H9 (cell line): ENCODE measurements around the gene MORC1. TPM values are rescaled to one million over a fixed set of nuclear protein-coding genes. Genes with fewer than 3 reads are reported as not detected.

Experiments
- DNase-seq: peaks from one replicate; pipeline ENCODE4 v3.0.0-alpha.2; 2017
- H2AFZ ChIP-seq: one replicate; pipeline ENCODE4 v1.6.1; 2013; ENCODE audit warnings: mild to moderate bottlenecking, low read length, control low read depth, moderate library complexity
- H2AK5ac ChIP-seq: 2 replicates; pipeline ENCODE4 v1.6.1; 2013; ENCODE audit warnings: low read length, control low read depth, mixed read lengths; ENCODE audit not compliant: insufficient read length
- H2BK120ac ChIP-seq: one replicate; pipeline ENCODE4 v1.6.1; 2013; ENCODE audit warnings: low read depth, mild to moderate bottlenecking, low read length, control low read depth, inconsistent platforms; ENCODE audit not compliant: poor library complexity, severe bottlenecking
- H2BK12ac ChIP-seq: 2 replicates; pipeline ENCODE4 v1.6.1; 2013; ENCODE audit warnings: low read length, control low read depth, mixed read lengths, low read depth; ENCODE audit not compliant: insufficient read length
- H2BK15ac ChIP-seq: 2 replicates; pipeline ENCODE4 v1.6.1; 2013; ENCODE audit warnings: low read depth, low read length, control low read depth
- H2BK20ac ChIP-seq: one replicate; pipeline ENCODE4 v1.6.1; 2013; ENCODE audit warnings: low read depth, mild to moderate bottlenecking, low read length, control low read depth, inconsistent platforms; ENCODE audit not compliant: poor library complexity, severe bottlenecking
- H2BK5ac ChIP-seq: 2 replicates; pipeline ENCODE4 v1.6.1; 2013; ENCODE audit warnings: low read length, control low read depth, mixed read lengths; ENCODE audit not compliant: insufficient read length
- H3K14ac ChIP-seq: 2 replicates; pipeline ENCODE4 v1.6.1; 2013; ENCODE audit warnings: low read length, control low read depth; ENCODE audit not compliant: insufficient read depth
- H3K18ac ChIP-seq: 2 replicates; pipeline ENCODE4 v1.6.1; 2013; ENCODE audit warnings: low read depth, mild to moderate bottlenecking, mixed read lengths, low read length, control low read depth; ENCODE audit not compliant: insufficient read length
- H3K23ac ChIP-seq: 2 replicates; pipeline ENCODE4 v1.6.1; 2013; ENCODE audit warnings: low read length, control low read depth, mixed read lengths, low read depth; ENCODE audit not compliant: insufficient read length
- H3K23me2 ChIP-seq: 2 replicates; pipeline ENCODE4 v1.6.1; 2013; ENCODE audit warnings: low read depth, mild to moderate bottlenecking, mixed read lengths, low read length, control low read depth; ENCODE audit not compliant: insufficient read length, poor library complexity, severe bottlenecking
- H3K27ac ChIP-seq: 2 replicates; pipeline ENCODE4 v1.5.1; 2013; ENCODE audit warnings: low read length, control low read depth, mixed read lengths, low read depth; ENCODE audit not compliant: insufficient read length
- H3K27me3 ChIP-seq: 2 replicates; pipeline ENCODE4 v1.6.1; 2013; ENCODE audit warnings: low read length, control low read depth, inconsistent platforms; ENCODE audit not compliant: insufficient read depth
- H3K4ac ChIP-seq: 2 replicates; pipeline ENCODE4 v1.6.1; 2013; ENCODE audit warnings: low read depth, mild to moderate bottlenecking, control low read depth, inconsistent platforms, low read length, moderate library complexity
- H3K4me1 ChIP-seq: 2 replicates; pipeline ENCODE4 v1.6.1; 2013; ENCODE audit warnings: low read length, control low read depth, inconsistent platforms; ENCODE audit not compliant: insufficient read depth
- H3K4me2 ChIP-seq: 2 replicates; pipeline ENCODE4 v1.6.1; 2013; ENCODE audit warnings: low read length, control low read depth, mixed read lengths; ENCODE audit not compliant: insufficient read length, insufficient read depth
- H3K56ac ChIP-seq: 2 replicates; pipeline ENCODE4 v1.6.1; 2013; ENCODE audit warnings: low read depth, mild to moderate bottlenecking, mixed read lengths, low read length, control low read depth; ENCODE audit not compliant: insufficient read length
- H3K79me1 ChIP-seq: 2 replicates; pipeline ENCODE4 v1.6.1; 2013; ENCODE audit warnings: low read depth, mild to moderate bottlenecking, moderate library complexity, low read length, control low read depth, inconsistent platforms; ENCODE audit not compliant: insufficient read depth, poor library complexity, severe bottlenecking
- H3K79me2 ChIP-seq: 2 replicates; pipeline ENCODE4 v1.6.1; 2013; ENCODE audit warnings: low read length, control low read depth, inconsistent platforms; ENCODE audit not compliant: insufficient read depth
- H3K9ac ChIP-seq: 2 replicates; pipeline ENCODE4 v1.6.1; 2013; ENCODE audit warnings: low read length, control low read depth, mixed read lengths; ENCODE audit not compliant: insufficient read length; ENCODE audit errors: extremely low read depth
- H3K9me3 ChIP-seq: one replicate; pipeline ENCODE4 v1.6.1; 2013; ENCODE audit warnings: low read depth, low read length, inconsistent platforms; ENCODE audit not compliant: control insufficient read depth
- H3T11ph ChIP-seq: one replicate; pipeline ENCODE4 v1.6.1; 2013; ENCODE audit warnings: mild to moderate bottlenecking, low read length, control low read depth, inconsistent platforms
- H4K20me1 ChIP-seq: one replicate; pipeline ENCODE4 v1.6.1; 2013; ENCODE audit not compliant: control insufficient read depth, insufficient read length, insufficient read depth
- H4K5ac ChIP-seq: 2 replicates; pipeline ENCODE4 v1.6.1; 2013; ENCODE audit warnings: low read depth, mild to moderate bottlenecking, mixed read lengths, low read length, control low read depth; ENCODE audit not compliant: insufficient read length
- H4K8ac ChIP-seq: replicated peaks from 2 replicates; pipeline ENCODE4 v1.6.1; 2013; ENCODE audit warnings: low read length, control low read depth, mixed read lengths, low read depth; ENCODE audit not compliant: insufficient read length
- H4K91ac ChIP-seq: 2 replicates; pipeline ENCODE4 v1.6.1; 2013; ENCODE audit warnings: low read depth, mild to moderate bottlenecking, moderate library complexity, mixed read lengths, low read length, control low read depth; ENCODE audit not compliant: insufficient read length
- H3K27ac Mint-ChIP-seq, 3 experiments: 2 replicates in 2 of 3; 3 replicates in 1 of 3; pipeline ENCODE4 v1.8.0; 2020 to 2021; ENCODE audit warnings: mixed read lengths in 3 of 3, mild to moderate bottlenecking in 1 of 3, moderate library complexity in 1 of 3
- H3K27me3 Mint-ChIP-seq: 2 replicates; pipeline ENCODE4 v1.8.0; 2021; ENCODE audit warnings: low read depth, mild to moderate bottlenecking, moderate library complexity, mixed read lengths
- H3K36me3 Mint-ChIP-seq, 3 experiments: 2 replicates in 2 of 3; 3 replicates in 1 of 3; pipeline ENCODE4 v1.8.0; 2020 to 2021; ENCODE audit warnings: low read depth in 3 of 3, mixed read lengths in 3 of 3; ENCODE audit not compliant: insufficient read depth in 1 of 3
- H3K4me1 Mint-ChIP-seq, 2 experiments: 2 replicates each; pipeline ENCODE4 v1.8.0; 2020; ENCODE audit warnings: mixed read lengths in 2 of 2
- H3K4me3 Mint-ChIP-seq, 2 experiments: 2 replicates in 1 of 2; 3 replicates in 1 of 2; pipeline ENCODE4 v1.8.0; 2020 to 2021; ENCODE audit warnings: mild to moderate bottlenecking in 2 of 2, mixed read lengths in 2 of 2, moderate library complexity in 1 of 2
- H3K9me3 Mint-ChIP-seq, 2 experiments: 2 replicates in 1 of 2; 3 replicates in 1 of 2; pipeline ENCODE4 v1.8.0; 2020; ENCODE audit warnings: mild to moderate bottlenecking in 2 of 2, mixed read lengths in 2 of 2, moderate library complexity in 1 of 2
- WGBS: extraction: QIAGEN DNeasy Blood & Tissue Kit; methylation state at CpG from one replicate; pipeline ENCODE4 v1.1.7; 2013; ENCODE audit warnings: missing lambda C conversion rate, low lambda C conversion rate, mixed read lengths; ENCODE audit not compliant: insufficient read length; ENCODE audit errors: extremely low coverage; 5-methylcytosine and 5-hydroxymethylcytosine counted together
- total RNA-seq: library from RNA; stranded (reverse); gene quantifications from 2 replicates; pipeline ENCODE4 v1.2.1, GENCODE V29; 2021
- TF ChIP-seq, protein P1 (sequence below): fragments of 200-600 bp; sonication (generic); conservative IDR thresholded peaks from 3 replicates; pipeline ENCODE4 v1.8.0; 2021; ENCODE audit warnings: antibody characterized with exemption, mild to moderate bottlenecking

Gene MORC1
- total RNA-seq, 1 experiment from 2014 or later = not detected

DNA sequence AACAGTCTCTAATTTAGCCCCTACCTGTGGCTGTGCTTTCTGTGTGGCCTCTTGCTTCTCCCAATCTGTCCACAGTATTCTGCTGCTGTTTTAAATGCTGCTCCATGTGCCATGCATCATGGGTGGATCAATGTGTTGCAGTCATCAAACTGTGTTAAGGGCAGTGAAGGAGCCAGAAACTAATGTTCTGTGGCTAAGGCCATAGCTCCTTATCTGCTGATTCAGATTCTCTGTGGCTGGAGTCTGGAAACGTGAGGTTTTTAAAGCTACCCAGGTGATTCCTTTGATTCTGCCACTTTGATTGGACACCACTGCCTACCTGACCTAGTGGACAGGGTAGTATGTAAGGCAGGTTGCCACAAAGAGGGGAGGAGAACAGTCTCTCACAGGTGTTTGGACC is 44.8 kb downstream of the MORC1 start:
- Histone ChIP-seq H2BK5ac (no peak overlapping the region), H3K79me2 (no peaks in the 10 kb centered on the region), H4K5ac (no peak overlapping the region), H3K23ac (no peak overlapping the region), H3K4me1 (no peaks in the 10 kb centered on the region), H2BK12ac (no peak overlapping the region), H3K14ac (no peak overlapping the region), H3K4me2 (no peak overlapping the region), H2BK20ac (no peak overlapping the region), H3T11ph (no peak overlapping the region), H2BK15ac (no peak overlapping the region), H4K8ac (no peak overlapping the region), H3K23me2 (no peaks in the 10 kb centered on the region), H3K27me3 (no peaks in the 10 kb centered on the region), H2BK120ac (no peak overlapping the region), H3K4ac (no peak overlapping the region), H3K79me1 (no peaks in the 10 kb centered on the region), H2AFZ (no peak overlapping the region), H3K27ac (no peak overlapping the region), H3K9ac (no peak overlapping the region), H4K91ac (no peak overlapping the region), H2AK5ac (no peak overlapping the region), H3K18ac (no peak overlapping the region), H3K9me3 (no peaks in the 10 kb centered on the region), H4K20me1 (no peaks in the 10 kb centered on the region), H3K56ac (no peak overlapping the region)
- Mint-ChIP-seq H3K9me3 (peaks cover 0 to 8% of the 10 kb centered on the region in 2 experiments; a peak in 1 of 5 replicates), H3K4me3 (no peak overlapping the region), H3K4me1 (peaks cover 3 to 9% of the 10 kb centered on the region in 2 experiments; a peak in 3 of 4 replicates), H3K36me3 (no peaks in the 10 kb centered on the region), H3K27ac (no peak overlapping the region), H3K27me3 (no peaks in the 10 kb centered on the region)
- TF ChIP-seq, protein P1, sequence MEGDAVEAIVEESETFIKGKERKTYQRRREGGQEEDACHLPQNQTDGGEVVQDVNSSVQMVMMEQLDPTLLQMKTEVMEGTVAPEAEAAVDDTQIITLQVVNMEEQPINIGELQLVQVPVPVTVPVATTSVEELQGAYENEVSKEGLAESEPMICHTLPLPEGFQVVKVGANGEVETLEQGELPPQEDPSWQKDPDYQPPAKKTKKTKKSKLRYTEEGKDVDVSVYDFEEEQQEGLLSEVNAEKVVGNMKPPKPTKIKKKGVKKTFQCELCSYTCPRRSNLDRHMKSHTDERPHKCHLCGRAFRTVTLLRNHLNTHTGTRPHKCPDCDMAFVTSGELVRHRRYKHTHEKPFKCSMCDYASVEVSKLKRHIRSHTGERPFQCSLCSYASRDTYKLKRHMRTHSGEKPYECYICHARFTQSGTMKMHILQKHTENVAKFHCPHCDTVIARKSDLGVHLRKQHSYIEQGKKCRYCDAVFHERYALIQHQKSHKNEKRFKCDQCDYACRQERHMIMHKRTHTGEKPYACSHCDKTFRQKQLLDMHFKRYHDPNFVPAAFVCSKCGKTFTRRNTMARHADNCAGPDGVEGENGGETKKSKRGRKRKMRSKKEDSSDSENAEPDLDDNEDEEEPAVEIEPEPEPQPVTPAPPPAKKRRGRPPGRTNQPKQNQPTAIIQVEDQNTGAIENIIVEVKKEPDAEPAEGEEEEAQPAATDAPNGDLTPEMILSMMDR = no peak
- no peak for DNase-seq
- WGBS = no CpG with 5 or more reads among the region's 1 CpG
